ENCODE data around the gene TMBIM4.
"Not testable (repeated sequence)": the region's sequence is repeated elsewhere in the genome, so short reads cannot be mapped to it uniquely, and the experiment has no call there.

The TMBIM4 gene

GRCh38 chr12:66169221-66170170 lies at the start of gene TMBIM4:
Gene TMBIM4 (minus strand): TSS chr12:66169996. CDS start chr12:66169951, 45 bp downstream.
- peak; percentile 92 to 96 for DNase-seq

DNA sequence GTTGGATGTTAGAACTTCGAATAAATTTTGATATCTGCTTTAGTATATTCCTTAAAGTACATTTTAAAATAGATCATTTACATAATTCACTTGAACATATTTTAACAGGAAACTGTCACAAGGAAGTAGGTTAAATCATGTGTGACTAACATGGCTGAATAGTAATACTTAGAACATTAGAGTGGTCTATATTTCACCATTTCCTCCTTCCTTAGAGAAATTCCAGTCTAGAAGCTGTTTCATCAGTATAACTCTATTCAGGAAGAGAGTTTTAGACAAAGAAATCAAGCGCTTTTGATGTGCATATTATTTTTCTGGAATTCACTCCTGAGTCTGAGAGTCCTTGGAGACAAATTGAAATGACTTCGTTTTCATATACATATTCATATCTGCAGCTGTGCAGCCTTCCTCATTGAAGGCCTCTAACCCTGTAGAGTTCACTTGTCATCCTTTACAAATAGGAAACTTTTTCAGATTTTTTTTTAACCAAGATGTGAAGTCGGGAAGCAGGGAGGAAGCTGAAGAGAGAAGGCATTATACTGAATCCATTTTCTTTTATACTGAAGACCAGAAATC lies 47.6 kb upstream of the TMBIM4 start:
- DNase-seq, result no peak

- DNase-seq, result not testable (repeated sequence)
These were observed 43.2 kb upstream of the TMBIM4 start for GRCh38 chr12:66213011-66213410.

- DNase-seq, result not testable (repeated sequence)
These were observed 41.8 kb upstream of the TMBIM4 start for GRCh38 chr12:66211573-66211972.

- DNase-seq, result no peak
These were observed 41.0 kb upstream of the TMBIM4 start for GRCh38 chr12:66210840-66211239.

DNA sequence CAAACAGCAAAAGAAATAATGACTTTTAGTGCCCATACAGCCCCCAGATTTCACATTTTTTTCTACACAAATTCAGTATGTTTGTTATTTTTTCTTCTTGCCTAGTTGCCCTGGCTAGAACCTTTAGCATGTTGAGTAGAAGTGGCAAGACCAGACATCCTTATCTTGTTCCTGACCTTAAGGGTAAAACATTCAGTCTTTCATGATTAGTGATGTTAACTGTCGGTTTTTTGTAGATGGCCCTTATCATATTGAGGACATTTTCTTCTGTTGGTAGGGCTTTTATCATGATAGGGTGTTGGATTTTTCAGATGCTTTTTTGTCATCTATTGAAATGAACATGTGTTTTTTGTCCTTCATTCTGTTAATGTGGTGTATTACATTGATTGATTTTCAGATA lies 36.3 kb upstream of the TMBIM4 start:
- DNase-seq, result no peak

- no peak for DNase-seq
These were observed 34.0 kb upstream of the TMBIM4 start for GRCh38 chr12:66203820-66204219.

GRCh38 chr12:66199831-66200509 lies 30.2 kb upstream of the TMBIM4 start:
- DNase-seq, result no peak

DNA sequence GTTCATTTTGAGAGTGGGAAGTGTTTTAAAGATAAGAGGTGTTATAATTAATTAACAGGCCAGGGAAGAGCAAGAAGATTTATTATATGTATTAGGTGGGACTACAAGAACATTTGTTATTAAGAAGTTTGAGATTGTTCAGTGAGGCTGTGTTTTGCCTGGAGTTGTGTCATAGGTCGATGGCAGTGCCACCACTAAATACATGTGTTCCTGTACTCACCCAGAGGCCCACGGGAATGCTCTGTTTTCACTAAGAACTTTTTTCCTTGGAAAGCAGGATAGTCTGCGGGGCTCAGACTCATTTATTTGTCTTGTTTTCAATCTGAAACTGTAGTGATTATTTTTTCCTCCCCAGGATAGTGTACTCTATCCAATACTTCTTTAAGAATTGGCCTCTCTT lies 29.3 kb upstream of the TMBIM4 start:
- no peak for DNase-seq

GRCh38 chr12:66197495-66197921 lies 27.7 kb upstream of the TMBIM4 start:
- DNase-seq, result no peak

- peak; percentile 35 to 69 for DNase-seq
These were observed 27.0 kb upstream of the TMBIM4 start for GRCh38 chr12:66196806-66197205.

GRCh38 chr12:66195242-66195641 lies 25.4 kb upstream of the TMBIM4 start:
- DNase-seq, result no peak

DNA sequence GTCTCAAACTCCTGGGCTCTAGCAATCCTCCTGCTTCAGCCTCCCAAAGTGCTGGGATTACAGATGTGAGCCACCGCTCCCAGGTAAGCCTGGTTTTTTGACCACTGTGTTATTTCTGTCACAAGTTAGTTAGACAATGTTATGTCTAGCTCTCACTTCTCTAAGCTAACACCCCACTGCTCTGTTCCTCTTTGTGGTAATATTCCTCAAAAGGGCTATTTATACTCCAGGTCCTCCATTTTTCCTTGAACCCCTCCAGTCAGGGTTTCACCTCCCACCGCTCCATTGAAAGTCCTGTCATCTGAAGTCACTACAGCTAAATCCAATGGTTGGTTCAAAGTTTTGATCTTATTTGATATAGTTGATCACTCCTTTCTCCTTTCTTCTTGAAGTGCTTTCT lies 24.3 kb upstream of the TMBIM4 start:
- no peak for DNase-seq

DNA sequence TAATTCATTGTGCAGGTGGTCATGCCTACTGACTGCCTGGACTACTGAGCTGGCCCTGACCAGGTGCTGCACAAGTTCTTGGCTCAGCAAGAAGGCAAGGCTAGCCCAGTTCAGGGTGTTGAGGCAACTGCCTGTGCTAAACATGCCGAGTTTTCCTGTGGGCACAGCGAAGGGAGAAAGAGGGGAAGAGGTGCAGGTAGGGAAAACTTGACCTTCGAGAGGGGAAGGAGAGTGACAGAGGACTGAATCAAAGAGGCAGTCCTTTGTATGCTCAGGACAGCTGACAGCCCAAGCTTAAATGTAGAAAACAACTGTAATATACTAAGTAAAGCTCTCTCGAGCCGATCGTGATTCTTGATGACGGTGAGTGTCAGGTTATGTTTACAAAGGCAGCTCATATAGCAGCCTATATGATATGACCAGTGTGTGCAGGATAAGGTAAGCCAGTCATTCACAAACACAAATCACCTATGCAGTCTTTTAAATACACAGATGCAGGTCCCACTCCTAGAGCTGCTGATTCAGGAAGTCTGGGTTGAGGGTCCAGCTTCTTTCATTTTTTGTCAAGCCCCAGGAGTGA lies 21.8 kb upstream of the TMBIM4 start:
- peak; percentile 27 to 55 for DNase-seq

- no peak for DNase-seq
These were observed 20.9 kb upstream of the TMBIM4 start for GRCh38 chr12:66190519-66191370.

DNA sequence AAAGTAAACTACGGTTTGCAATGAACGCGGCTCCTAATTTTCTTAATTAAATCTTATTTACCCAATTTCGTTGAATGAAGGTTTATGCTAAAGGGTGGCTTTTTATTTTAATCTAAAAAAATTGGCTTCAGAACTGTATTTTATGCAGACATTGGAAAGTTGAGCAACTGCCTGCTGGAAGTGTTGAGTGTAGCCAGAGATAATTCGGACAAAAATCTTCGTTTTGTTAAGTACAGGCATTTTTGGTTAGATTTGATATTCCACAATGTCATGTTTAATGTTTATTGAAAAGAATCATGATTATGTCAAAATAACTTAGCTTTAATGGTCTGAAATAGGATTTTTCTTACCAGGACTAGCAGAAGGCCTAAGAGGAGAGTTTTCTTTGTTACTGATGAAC lies 20.1 kb upstream of the TMBIM4 start:
- DNase-seq, result no peak

DNA sequence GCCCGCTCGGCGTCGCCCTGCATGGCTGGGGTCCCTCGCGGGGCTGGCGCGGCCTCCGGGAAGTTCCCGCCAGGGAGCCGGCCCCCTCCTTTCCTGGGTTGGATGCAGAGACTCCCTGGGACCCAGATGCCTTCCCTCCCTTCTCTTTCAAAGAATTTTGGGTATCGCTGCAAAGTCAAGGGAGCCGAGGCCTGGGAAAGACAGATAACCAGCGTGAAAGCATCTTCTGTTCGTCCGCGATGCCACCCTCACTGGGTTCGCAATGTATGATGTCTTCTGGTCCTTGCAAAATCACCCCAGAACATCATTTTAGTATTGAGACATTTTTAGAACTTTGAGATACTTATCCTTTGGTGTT lies 19.7 kb upstream of the TMBIM4 start:
- no peak for DNase-seq

GRCh38 chr12:66188584-66189485 lies 19.0 kb upstream of the TMBIM4 start, which contains the start of gene IRAK3:
Gene IRAK3 (plus strand): TSS chr12:66189214. CDS start chr12:66189300, 86 bp downstream.
- peak in 1 of 2 experiments; percentile 63 for DNase-seq

DNA sequence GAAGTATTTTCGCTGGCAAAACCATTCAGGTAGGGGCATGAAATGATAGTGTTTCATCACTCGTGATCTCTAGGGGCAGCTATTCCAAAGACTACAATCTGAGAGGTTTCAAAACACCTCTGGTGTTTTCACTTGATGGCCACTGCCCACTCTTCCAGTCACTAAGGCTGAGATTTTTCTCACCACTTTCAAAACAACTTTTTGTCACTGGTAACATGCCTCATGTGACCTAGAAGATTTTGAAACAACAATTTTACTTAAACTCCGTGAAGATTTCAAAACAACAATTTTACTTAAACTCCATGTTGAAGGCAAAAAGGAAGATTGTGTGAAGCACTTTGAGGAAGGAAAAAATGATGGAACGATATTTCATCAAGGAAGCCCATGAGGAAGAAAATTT lies 18.0 kb upstream of the TMBIM4 start:
- DNase-seq, result no peak

GRCh38 chr12:66187036-66187435 lies 17.2 kb upstream of the TMBIM4 start:
- no peak for DNase-seq

GRCh38 chr12:66184822-66185221 lies 15.0 kb upstream of the TMBIM4 start:
- DNase-seq, result not testable (repeated sequence)
